T-cell (primary cell): ENCODE measurements around the gene ARSB. TPM values are rescaled to one million over a fixed set of nuclear protein-coding genes. Genes with fewer than 3 reads are reported as not detected.

Experiments used
- ATAC-seq, 4 experiments: fragments of 200-7000 bp in 3 of 4; fragments of 150-1000 bp in 1 of 4; cut with Tn5 transposase; replicated peaks in 1 of 4; 1 replicate in 3 of 4; 2 replicates in 1 of 4; pipeline ENCODE4 v1.10.0; 2021; ENCODE audit warnings: moderate library complexity in 3 of 4, mild to moderate bottlenecking in 2 of 4, moderate number of reproducible peaks in 1 of 4
- CTCF ChIA-PET, 2 donors: fragments of 300-600 bp; sonication (Branson Sonifier 250); formaldehyde crosslinking; loops; one replicate each; lab custom pipeline; 2022; ENCODE audit warnings: antibody characterized with exemption in 2 of 2; lab: Charles Lee
- POLR2A ChIA-PET, 2 donors: fragments of 300-600 bp; sonication (Branson Sonifier 250); formaldehyde crosslinking; loops; one replicate each; lab custom pipeline; 2022; ENCODE audit warnings: antibody characterized with exemption in 2 of 2; lab: Charles Lee
- DNase-seq, 35 experiments: peaks; one replicate each; pipeline versions ENCODE4 v3.0.0 to v3.0.0-alpha.2; 2013 to 2023
- H3K27ac ChIP-seq: one replicate; pipeline ENCODE4 v1.5.1; 2013; ENCODE audit warnings: low read length
- H3K27me3 ChIP-seq, 2 experiments: replicated peaks in 1 of 2; 1 replicate in 1 of 2; 2 replicates in 1 of 2; pipeline versions ENCODE4 v1.6.1 to v1.7.0; 2013; ENCODE audit warnings: low read length in 1 of 2, mixed read lengths in 1 of 2; ENCODE audit not compliant: control insufficient read depth in 2 of 2, insufficient read depth in 2 of 2; ENCODE audit errors: extremely low read depth in 1 of 2
- H3K36me3 ChIP-seq, 2 donors: 1 replicate in 1 of 2; 2 replicates in 1 of 2; pipeline versions ENCODE4 v1.6.1 to v1.7.0; 2013; ENCODE audit warnings: low read length in 1 of 2; ENCODE audit not compliant: control insufficient read depth in 2 of 2, insufficient read depth in 1 of 2; ENCODE audit errors: extremely low read depth in 1 of 2
- H3K4me1 ChIP-seq, 2 experiments: 1 replicate in 1 of 2; 2 replicates in 1 of 2; pipeline versions ENCODE4 v1.6.1 to v1.7.0; 2013; ENCODE audit warnings: low read length in 2 of 2, mixed read lengths in 1 of 2; ENCODE audit not compliant: insufficient read depth in 2 of 2, control insufficient read depth in 1 of 2; ENCODE audit errors: extremely low read depth in 1 of 2
- H3K4me3 ChIP-seq, 2 donors: 1 replicate in 1 of 2; 2 replicates in 1 of 2; pipeline versions ENCODE4 v1.5.1 to v1.7.0; 2013; ENCODE audit warnings: mild to moderate bottlenecking in 2 of 2, low read length in 1 of 2, moderate library complexity in 1 of 2; ENCODE audit not compliant: control insufficient read depth in 1 of 2; ENCODE audit errors: extremely low read depth in 1 of 2
- H3K9me3 ChIP-seq: 2 replicates; pipeline ENCODE4 v1.7.0; 2013
- H3K27ac Mint-ChIP-seq, 2 donors: one replicate each; pipeline ENCODE4 v1.8.0; 2020 to 2021; ENCODE audit warnings: mild to moderate bottlenecking in 2 of 2, mixed read lengths in 2 of 2
- H3K27me3 Mint-ChIP-seq, 2 donors: one replicate each; pipeline ENCODE4 v1.8.0; 2021 to 2022; ENCODE audit warnings: mixed read lengths in 2 of 2
- H3K36me3 Mint-ChIP-seq: one replicate; pipeline ENCODE4 v1.8.0; 2021; ENCODE audit warnings: mixed read lengths
- H3K4me1 Mint-ChIP-seq, 3 donors: one replicate each; pipeline ENCODE4 v1.8.0; 2020 to 2022; ENCODE audit warnings: mixed read lengths in 3 of 3, mild to moderate bottlenecking in 1 of 3
- H3K4me3 Mint-ChIP-seq, 3 donors: one replicate each; pipeline ENCODE4 v1.8.0; 2020 to 2022; ENCODE audit warnings: mild to moderate bottlenecking in 3 of 3, mixed read lengths in 3 of 3, moderate library complexity in 3 of 3
- H3K9me3 Mint-ChIP-seq, 3 donors: one replicate each; pipeline ENCODE4 v1.8.0; 2020 to 2022; ENCODE audit warnings: mixed read lengths in 3 of 3
- WGBS: methylation state at CpG from one replicate; pipeline ENCODE4 v1.1.5; 2013; ENCODE audit warnings: missing lambda C conversion rate; ENCODE audit not compliant: insufficient coverage; 5-methylcytosine and 5-hydroxymethylcytosine counted together
- total RNA-seq, 35 experiments: library from RNA in 6 of 35; stranded (reverse) in 6 of 35; fragments of 120-200 nt in 1 of 35; gene quantifications; one replicate each; pipeline versions ENCODE4 v1.2.1 to v1.2.4 and lab custom pipeline; 2013 to 2026

ARSB gene
- total RNA-seq, 5 donors from 2014 or later (not counting 1 experiment from before 2014, with no cell fraction given) = 5.6 to 7.1 (median 6.9) TPM

DNA sequence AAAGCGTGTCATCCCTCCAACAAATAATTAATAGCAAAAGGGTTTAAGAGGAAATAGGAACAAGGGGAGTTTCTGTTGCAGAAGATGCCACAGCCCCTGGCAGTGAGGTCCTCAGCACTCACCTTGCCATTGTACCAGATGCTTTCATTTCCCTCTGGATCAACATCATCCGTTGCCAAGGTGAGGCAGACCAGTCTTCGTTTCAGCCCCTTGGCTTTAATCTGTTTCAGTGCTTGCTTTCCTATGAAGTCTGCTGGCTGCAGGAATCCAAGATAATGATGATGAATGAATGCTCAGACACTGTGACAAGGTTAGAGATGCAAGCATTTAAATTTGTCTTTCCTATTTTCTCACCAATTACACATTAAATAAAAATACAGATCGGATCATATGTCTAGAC is 20.0 kb upstream of the ARSB start:
- no peaks in the 10 kb centered on the region for H3K9me3 ChIP-seq
- Mint-ChIP-seq H3K4me1 (no peaks in the 10 kb centered on the region), H3K4me3 (no peak overlapping the region), H3K27me3 (peaks cover 15 to 18% of the 10 kb centered on the region in 2 donors), H3K36me3 (no peaks in the 10 kb centered on the region), H3K27ac (no peak overlapping the region), H3K9me3 (no peaks in the 10 kb centered on the region)
- DNase-seq (no peak), ATAC-seq (no peak)
- no peak overlapping the region for H3K27ac ChIP-seq
- POLR2A ChIA-PET = no interaction called here
- no peaks in the 10 kb centered on the region for H3K4me1 ChIP-seq
- H3K4me3 ChIP-seq = no peak overlapping the region
- no peaks in the 10 kb centered on the region for H3K36me3 ChIP-seq
- WGBS = 86% methylated on average over 1 of the region's 4 CpGs
- peaks cover 0 to 4% of the 10 kb centered on the region in 2 experiments for H3K27me3 ChIP-seq
- CTCF ChIA-PET = no interaction called here

DNA sequence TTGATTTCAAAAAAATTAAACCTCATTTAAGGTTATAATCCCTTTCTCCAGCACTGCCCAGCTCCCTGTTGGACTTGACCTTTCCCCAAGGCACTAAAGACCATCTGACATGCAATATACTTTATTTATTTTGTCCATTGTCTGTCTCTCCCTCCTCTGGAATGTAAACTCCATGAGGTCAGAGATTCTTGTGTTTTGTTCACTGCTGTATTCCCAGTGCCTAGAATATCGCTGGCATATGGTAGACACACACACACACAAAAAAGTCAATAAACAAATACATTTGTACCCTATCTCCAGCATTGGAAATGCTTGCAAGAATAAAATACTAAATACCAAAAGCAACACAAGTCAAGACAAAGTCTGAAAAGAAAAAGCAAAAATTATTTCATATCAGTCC is 17.3 kb upstream of the ARSB start:
- H3K4me1 Mint-ChIP-seq = no peaks in the 10 kb centered on the region
- Histone ChIP-seq H3K27me3 (peaks cover 0 to 7% of the 10 kb centered on the region in 2 experiments), H3K4me3 (no peak overlapping the region), H3K4me1 (no peaks in the 10 kb centered on the region), H3K27ac (no peak overlapping the region), H3K9me3 (no peaks in the 10 kb centered on the region), H3K36me3 (no peaks in the 10 kb centered on the region)
- no peaks in the 10 kb centered on the region for H3K36me3 Mint-ChIP-seq
- peaks cover 15 to 19% of the 10 kb centered on the region in 2 donors for H3K27me3 Mint-ChIP-seq
- DNase-seq (no peak), ATAC-seq (no peak)
- H3K27ac Mint-ChIP-seq = no peak overlapping the region
- CTCF ChIA-PET = no interaction called here
- POLR2A ChIA-PET = no interaction called here
- no peak overlapping the region for H3K4me3 Mint-ChIP-seq
- H3K9me3 Mint-ChIP-seq = no peaks in the 10 kb centered on the region
- WGBS = no CpG with 5 or more reads among the region's 1 CpG

DNA sequence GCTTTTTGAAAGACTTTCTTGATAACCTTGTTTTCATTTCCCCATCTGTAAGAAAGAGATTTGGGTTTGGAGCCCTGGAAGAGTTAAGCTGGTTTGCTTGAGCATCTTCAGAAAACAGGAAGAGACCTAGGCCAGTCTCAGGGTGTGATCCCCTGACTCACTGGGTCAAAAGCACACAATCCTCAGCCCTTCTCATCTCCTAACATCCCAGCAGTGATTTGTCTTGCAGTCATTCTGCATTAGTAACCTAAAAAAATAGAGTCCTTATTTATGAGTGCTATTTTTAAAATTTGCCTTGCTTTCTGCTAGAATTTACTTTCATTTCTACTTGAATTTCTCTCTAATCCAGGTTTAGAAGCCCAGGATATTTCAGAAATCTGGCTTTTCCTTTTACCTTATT is 16.4 kb upstream of the ARSB start:
- H3K4me3 ChIP-seq = no peak overlapping the region
- no peak for ATAC-seq
- Mint-ChIP-seq H3K27me3 (peaks cover 15 to 19% of the 10 kb centered on the region in 2 donors), H3K4me1 (no peaks in the 10 kb centered on the region), H3K27ac (no peak overlapping the region), H3K36me3 (no peaks in the 10 kb centered on the region), H3K4me3 (no peak overlapping the region), H3K9me3 (no peaks in the 10 kb centered on the region)
- POLR2A ChIA-PET = interaction anchor here in 1 of 2 donors (0.6 kb wide), 1 partner anchor 276 kb away, joined by 7 read pairs; no protein-coding TSS in a partner anchor
- H3K27ac ChIP-seq = no peak overlapping the region
- peaks cover 0 to 7% of the 10 kb centered on the region in 2 experiments for H3K27me3 ChIP-seq
- H3K36me3 ChIP-seq = no peaks in the 10 kb centered on the region
- DNase-seq = no peak
- no peaks in the 10 kb centered on the region for H3K9me3 ChIP-seq
- no peaks in the 10 kb centered on the region for H3K4me1 ChIP-seq
- CTCF ChIA-PET = no interaction called here

DNA sequence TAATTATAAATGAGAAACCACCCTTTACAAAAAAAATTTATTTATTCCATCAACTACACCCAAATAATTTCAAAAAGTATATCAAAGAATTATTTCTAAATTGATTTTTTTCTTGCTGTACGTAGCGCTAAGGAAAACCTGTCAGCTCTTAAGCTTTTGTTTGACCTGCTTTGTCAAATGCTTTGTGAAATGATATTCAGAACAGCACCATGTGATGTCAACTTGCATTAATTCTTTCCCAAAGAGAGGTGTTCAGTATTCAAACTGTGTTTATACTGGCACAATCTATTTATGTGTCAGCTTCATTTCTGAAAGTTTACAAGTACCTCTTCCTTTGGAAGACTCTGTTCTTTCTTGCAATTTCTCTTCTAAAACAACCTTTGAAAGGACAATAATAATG is 12.0 kb upstream of the ARSB start:
- no CpG with 5 or more reads among the region's 2 CpGs for WGBS
- peaks cover 0 to 6% of the 10 kb centered on the region in 2 experiments for H3K4me1 ChIP-seq
- H3K4me3 Mint-ChIP-seq = no peak overlapping the region
- H3K27ac ChIP-seq = no peak overlapping the region
- H3K4me3 ChIP-seq = no peak overlapping the region
- H3K27me3 Mint-ChIP-seq = peaks cover 6 to 8% of the 10 kb centered on the region in 2 donors
- peaks cover 3 to 6% (median 5%) of the 10 kb centered on the region in 3 donors for H3K9me3 Mint-ChIP-seq
- peaks cover 0 to 3% of the 10 kb centered on the region in 2 experiments for H3K27me3 ChIP-seq
- no peaks in the 10 kb centered on the region for H3K36me3 ChIP-seq
- CTCF ChIA-PET = interaction anchor here in 1 of 2 donors (1.1 kb wide), 1 partner anchor 25 kb away, joined by 4 read pairs; no protein-coding TSS in a partner anchor
- POLR2A ChIA-PET = no interaction called here
- H3K4me1 Mint-ChIP-seq = peaks cover 9 to 21% (median 12%) of the 10 kb centered on the region in 3 donors
- H3K9me3 ChIP-seq = no peaks in the 10 kb centered on the region
- no peaks in the 10 kb centered on the region for H3K36me3 Mint-ChIP-seq
- no peak overlapping the region for H3K27ac Mint-ChIP-seq
- ATAC-seq = no peak
- DNase-seq = no peak

DNA sequence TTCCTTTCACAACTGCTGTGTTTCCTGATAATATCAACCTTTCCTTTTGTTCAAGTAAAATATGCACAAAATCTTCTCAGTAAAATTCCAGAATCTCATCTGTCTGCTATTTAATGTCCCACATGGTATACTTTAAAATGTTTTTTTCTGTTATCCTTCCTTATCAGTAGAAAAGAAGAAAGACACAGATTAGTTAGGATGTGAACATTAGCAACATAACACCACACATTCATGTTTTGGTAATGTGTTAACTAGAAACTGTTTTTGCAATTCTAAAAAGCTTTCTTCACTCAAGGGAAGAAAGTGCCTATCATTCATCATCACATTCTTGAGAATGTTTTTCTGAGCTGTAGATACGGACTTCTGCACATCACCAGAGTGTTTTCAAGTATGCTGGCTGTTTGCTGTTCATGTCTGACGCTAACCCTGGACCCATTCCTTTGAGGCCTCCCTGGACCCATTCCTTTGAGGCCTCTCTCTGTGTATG is 10.5 kb upstream of the ARSB start:
- no peak overlapping the region for H3K27ac Mint-ChIP-seq
- H3K36me3 Mint-ChIP-seq = no peaks in the 10 kb centered on the region
- no peaks in the 10 kb centered on the region for H3K9me3 ChIP-seq
- H3K9me3 Mint-ChIP-seq = peaks cover 3 to 6% (median 5%) of the 10 kb centered on the region in 3 donors
- H3K4me3 ChIP-seq = no peak overlapping the region
- peaks cover 3 to 8% of the 10 kb centered on the region in 2 donors for H3K27me3 Mint-ChIP-seq
- WGBS = 100% methylated on average over 2 of the region's 2 CpGs
- peaks cover 0 to 3% of the 10 kb centered on the region in 2 experiments for H3K27me3 ChIP-seq
- DNase-seq (no peak), ATAC-seq (no peak)
- H3K27ac ChIP-seq = no peak overlapping the region
- no peak overlapping the region for H3K4me3 Mint-ChIP-seq
- peaks cover 0 to 6% of the 10 kb centered on the region in 2 experiments for H3K4me1 ChIP-seq
- ChIA-PET CTCF (no interaction called here), POLR2A (no interaction called here)
- H3K36me3 ChIP-seq = no peaks in the 10 kb centered on the region
- H3K4me1 Mint-ChIP-seq = peaks cover 9 to 21% (median 12%) of the 10 kb centered on the region in 3 donors

DNA sequence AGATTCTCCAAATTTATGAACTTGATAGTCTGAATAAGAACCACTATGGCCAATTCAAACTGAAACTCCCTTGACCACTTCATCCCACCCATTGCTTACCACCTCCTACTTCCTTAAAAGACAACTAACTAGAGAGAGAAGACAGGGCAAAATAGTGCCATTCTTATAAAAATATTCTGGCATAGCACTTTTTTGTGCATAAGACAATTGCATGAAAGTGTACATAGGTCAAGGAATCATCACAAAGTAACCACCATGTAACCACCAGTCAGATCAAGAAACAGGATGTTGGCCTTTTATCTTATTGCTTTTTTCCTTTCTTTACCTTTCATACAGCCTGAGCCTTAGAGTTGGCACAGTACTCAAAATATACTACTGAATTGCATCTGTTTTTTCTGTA is 8.1 kb upstream of the ARSB start:
- no peak overlapping the region for H3K27ac Mint-ChIP-seq
- CTCF ChIA-PET = no interaction called here

More for the DNA sequence above, 8.1 kb upstream of the ARSB start:
- H3K36me3 ChIP-seq = no peaks in the 10 kb centered on the region
- POLR2A ChIA-PET = interaction anchor here in 1 of 2 donors (0.8 kb wide), 1 partner anchor 12 kb away, joined by 4 read pairs; no protein-coding TSS in a partner anchor
- H3K36me3 Mint-ChIP-seq = no peaks in the 10 kb centered on the region
- no peaks in the 10 kb centered on the region for H3K27me3 ChIP-seq
- peak; percentile 69 to 83 (median 74) for ATAC-seq
- H3K4me3 Mint-ChIP-seq = peak overlapping the region in 1 of 3 donors; percentile 15
- H3K9me3 ChIP-seq = no peaks in the 10 kb centered on the region
- peaks cover 3 to 4% of the 10 kb centered on the region in 2 donors for H3K27me3 Mint-ChIP-seq
- peaks cover 3 to 6% (median 5%) of the 10 kb centered on the region in 3 donors for H3K9me3 Mint-ChIP-seq
- H3K4me3 ChIP-seq = no peak overlapping the region
- peaks cover 9 to 21% (median 12%) of the 10 kb centered on the region in 3 donors for H3K4me1 Mint-ChIP-seq
- H3K27ac ChIP-seq = no peak overlapping the region
- peak in 1 of 35 experiments; percentile 8 for DNase-seq
- peaks cover 0 to 6% of the 10 kb centered on the region in 2 experiments for H3K4me1 ChIP-seq
